AG04449 (cell line): ENCODE data around the gene RBM17.
"Not testable (repeated sequence)": the region's sequence is repeated elsewhere in the genome, so short reads cannot be mapped to it uniquely, and the experiment has no call there.

Experiments used
- CTCF ChIA-PET: fragments of 350-600 bp; formaldehyde crosslinking; extraction: SDS; loops from one replicate; lab custom pipeline; 2021; ENCODE audit warnings: antibody characterized with exemption; lab: Yijun Ruan, JAX
- POLR2A ChIA-PET: fragments of 400-600, 350-600 bp; formaldehyde crosslinking; extraction: SDS; loops from one replicate; lab custom pipeline; 2020; ENCODE audit warnings: antibody characterized with exemption, inconsistent platforms; lab: Yijun Ruan, JAX
- DNase-seq: peaks from one replicate; pipeline ENCODE4 v3.0.0-alpha.2; 2010; ENCODE audit warnings: low read depth, low spot score
- H3K4me3 ChIP-seq: 2 replicates; pipeline ENCODE4 v1.5.1; 2011; ENCODE audit warnings: low read depth, mild to moderate bottlenecking, control low read depth, low read length
- TF ChIP-seq, protein P1 (sequence below): IDR thresholded peaks from one replicate; pipeline ENCODE4 v1.5.1; 2011; ENCODE audit warnings: mild to moderate bottlenecking, moderate library complexity, low read length, control low read depth, inconsistent platforms; ENCODE audit not compliant: insufficient read depth; ENCODE audit errors: missing control alignments

RBM17 gene

GRCh38 chr10:6140965-6141295 lies 52.1 kb downstream of the RBM17 start:
- H3K4me3 ChIP-seq = peak overlapping the region; percentile 58
- ChIA-PET CTCF (interaction anchor here (1.4 kb wide), 1 partner anchor 10 kb away, joined by 3 read pairs; no protein-coding TSS in a partner anchor), POLR2A (no interaction called here)
- no peak for DNase-seq
- TF ChIP-seq, protein P1, sequence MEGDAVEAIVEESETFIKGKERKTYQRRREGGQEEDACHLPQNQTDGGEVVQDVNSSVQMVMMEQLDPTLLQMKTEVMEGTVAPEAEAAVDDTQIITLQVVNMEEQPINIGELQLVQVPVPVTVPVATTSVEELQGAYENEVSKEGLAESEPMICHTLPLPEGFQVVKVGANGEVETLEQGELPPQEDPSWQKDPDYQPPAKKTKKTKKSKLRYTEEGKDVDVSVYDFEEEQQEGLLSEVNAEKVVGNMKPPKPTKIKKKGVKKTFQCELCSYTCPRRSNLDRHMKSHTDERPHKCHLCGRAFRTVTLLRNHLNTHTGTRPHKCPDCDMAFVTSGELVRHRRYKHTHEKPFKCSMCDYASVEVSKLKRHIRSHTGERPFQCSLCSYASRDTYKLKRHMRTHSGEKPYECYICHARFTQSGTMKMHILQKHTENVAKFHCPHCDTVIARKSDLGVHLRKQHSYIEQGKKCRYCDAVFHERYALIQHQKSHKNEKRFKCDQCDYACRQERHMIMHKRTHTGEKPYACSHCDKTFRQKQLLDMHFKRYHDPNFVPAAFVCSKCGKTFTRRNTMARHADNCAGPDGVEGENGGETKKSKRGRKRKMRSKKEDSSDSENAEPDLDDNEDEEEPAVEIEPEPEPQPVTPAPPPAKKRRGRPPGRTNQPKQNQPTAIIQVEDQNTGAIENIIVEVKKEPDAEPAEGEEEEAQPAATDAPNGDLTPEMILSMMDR = no peak

DNA sequence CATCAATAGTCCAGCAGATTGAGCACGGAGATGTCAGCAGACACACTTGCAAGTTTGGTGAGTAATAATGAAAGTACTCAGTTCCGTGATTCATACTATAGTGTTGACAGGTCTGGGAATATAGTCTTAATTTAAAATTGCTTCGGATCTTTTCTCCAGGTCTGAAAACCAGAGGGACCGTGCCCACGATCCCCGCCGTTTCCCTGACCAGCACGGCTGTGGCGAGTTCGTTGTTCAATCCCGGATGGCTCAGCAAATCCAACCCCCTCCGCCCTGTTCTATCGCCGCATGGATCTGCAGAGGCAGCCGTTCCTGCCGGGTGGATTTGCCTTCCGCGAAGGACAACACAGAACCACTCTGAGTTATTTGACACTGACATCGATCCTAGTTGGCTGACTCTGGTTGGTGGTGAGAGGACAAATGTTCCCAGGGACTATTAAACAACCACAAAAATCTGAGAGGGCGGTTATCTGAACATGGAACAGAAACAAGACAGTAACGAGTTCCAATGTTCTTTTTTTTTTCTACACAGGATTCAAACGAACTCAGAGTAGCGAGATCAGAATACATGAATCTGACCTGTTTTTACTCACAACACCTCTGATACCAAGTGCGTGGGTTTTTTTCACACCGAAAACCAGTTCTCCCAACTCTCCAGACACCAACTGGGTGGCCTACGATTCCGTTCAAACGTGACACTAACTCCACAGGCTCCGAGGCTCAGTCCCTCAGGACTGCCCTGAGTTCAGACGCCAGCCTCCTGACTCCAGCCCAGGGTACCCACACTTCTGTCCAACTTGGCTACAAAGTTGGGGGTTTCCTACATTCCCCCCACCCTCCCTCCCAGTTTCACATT lies 52.7 kb downstream of the RBM17 start:
- TF ChIP-seq, protein P1 = no peak
- peak overlapping the region; percentile 58 for H3K4me3 ChIP-seq
- POLR2A ChIA-PET = no interaction called here
- CTCF ChIA-PET = interaction anchor here (3.5 kb wide), 1 partner anchor 11 kb away, joined by 16 read pairs; no protein-coding TSS in a partner anchor
- DNase-seq = no peak

DNA sequence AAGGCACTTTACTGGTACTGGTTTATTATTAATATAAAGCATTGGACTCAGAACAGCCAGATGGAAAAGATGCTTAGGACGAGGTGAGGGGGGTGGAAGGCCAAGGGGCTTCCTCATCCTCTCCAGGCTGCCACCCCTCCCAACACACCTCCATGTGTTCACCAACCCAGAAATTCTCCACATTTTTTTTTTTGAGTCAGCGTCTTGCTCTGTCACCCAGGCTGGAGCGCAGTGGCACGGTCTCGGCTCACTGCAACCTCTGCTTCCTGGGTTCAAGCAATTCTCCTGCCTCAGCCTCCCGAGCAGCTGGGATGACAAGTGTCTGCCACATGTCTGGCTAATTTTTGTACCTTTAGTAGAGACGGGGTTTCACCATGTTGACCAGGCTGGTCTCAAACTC lies 53.4 kb downstream of the RBM17 start:
- ChIA-PET CTCF (interaction anchor here (1.0 to 3.5 kb wide), 3 partner anchors 10 to 264 kb away, joined by 4 to 16 read pairs (median 5); no protein-coding TSS in a partner anchor), POLR2A (interaction anchor here (1.1 kb wide), 1 partner anchor 15 kb away, joined by 4 read pairs; no protein-coding TSS in a partner anchor)
- not testable (repeated sequence) for H3K4me3 ChIP-seq, DNase-seq

DNA sequence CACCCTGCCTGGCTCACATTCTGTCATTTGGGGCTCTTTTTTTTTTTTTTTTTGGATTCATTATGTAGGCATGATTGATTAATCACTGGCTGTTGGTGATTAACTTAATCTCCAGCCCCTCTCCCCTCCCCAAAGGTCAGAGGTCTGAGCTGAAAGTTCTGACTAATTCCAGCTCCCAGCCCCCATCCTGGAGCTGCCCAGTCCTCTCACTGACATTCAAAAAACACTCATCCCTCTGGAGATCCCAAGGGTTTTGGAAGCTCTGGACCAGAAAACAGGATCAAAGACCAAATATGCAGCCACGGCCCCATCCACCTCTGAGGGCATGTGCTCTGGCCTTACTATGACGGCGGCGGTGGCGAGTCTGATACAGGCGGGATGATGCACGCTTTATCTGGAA lies 53.8 kb downstream of the RBM17 start:
- DNase-seq = no peak
- H3K4me3 ChIP-seq = no peak overlapping the region
- POLR2A ChIA-PET = interaction anchor here (0.7 to 1.1 kb wide), 2 partner anchors 15 to 60 kb away, joined by 4 read pairs; partner anchors contain the start of gene PFKFB3
- CTCF ChIA-PET = interaction anchor here (0.7 to 3.5 kb wide), 5 partner anchors 9 to 264 kb away, joined by 3 to 16 read pairs (median 5); partner anchors contain the start of gene PFKFB3
- TF ChIP-seq, protein P1 = no peak

DNA sequence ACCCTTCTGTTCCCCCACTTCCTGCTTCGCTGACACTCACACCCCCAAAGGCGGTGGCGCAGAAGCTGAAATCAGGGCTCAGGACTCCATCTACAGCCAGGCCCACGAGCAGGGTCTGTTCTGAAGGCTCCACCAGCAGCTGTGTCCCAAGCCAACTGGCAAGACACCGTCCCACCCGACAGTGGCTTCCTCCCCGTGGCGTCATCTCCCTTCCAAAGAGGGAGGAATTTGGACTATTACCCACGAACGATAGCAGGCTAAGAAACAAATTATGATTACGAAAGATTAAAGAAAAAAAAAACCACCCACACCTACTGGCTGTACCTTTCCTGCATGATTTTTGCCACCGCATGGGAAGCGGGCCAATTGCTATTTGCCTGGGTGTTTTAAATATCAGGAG lies 54.3 kb downstream of the RBM17 start:
- CTCF ChIA-PET = interaction anchor here (0.7 to 3.5 kb wide), 5 partner anchors 9 to 263 kb away, joined by 3 to 16 read pairs (median 5); partner anchors contain the start of gene PFKFB3
- POLR2A ChIA-PET = interaction anchor here (0.7 to 1.1 kb wide), 2 partner anchors 14 to 60 kb away, joined by 4 read pairs; partner anchors contain the start of gene PFKFB3
- TF ChIP-seq, protein P1 = no peak
- H3K4me3 ChIP-seq = no peak overlapping the region
- DNase-seq = no peak

GRCh38 chr10:6144406-6145165 lies 55.8 kb downstream of the RBM17 start:
- CTCF ChIA-PET = interaction anchor here (1.3 to 3.5 kb wide), 2 partner anchors 7 to 257 kb away, joined by 5 to 16 read pairs; no protein-coding TSS in a partner anchor
- TF ChIP-seq, protein P1 = no peak
- DNase-seq = no peak
- peak overlapping the region; percentile 68 for H3K4me3 ChIP-seq
- POLR2A ChIA-PET = interaction anchor here (0.6 to 1.5 kb wide), 5 partner anchors 8 to 200 kb away, joined by 3 to 7 read pairs (median 5); partner anchors contain the start of gene PFKFB3
